Testis (tissue), 2 donors: ENCODE data around the gene ACSM2A.
"Not testable (repeated sequence)": the region's sequence is repeated elsewhere in the genome, so short reads cannot be mapped to it uniquely, and the experiment has no call there.

ENCODE experiments used
- POLR2A ChIP-seq: fragments of 450-650 bp; IDR thresholded peaks from one replicate; pipeline ENCODE4 v1.6.1; 2017; ENCODE audit warnings: antibody characterized with exemption, mild to moderate bottlenecking, moderate library complexity
- TF ChIP-seq, protein P1 (sequence below), 3 experiments: fragments of 450-650 bp in 2 of 3; fragments of 200-600 bp in 1 of 3; sonication (generic) in 1 of 3; IDR thresholded peaks; one replicate each; pipeline ENCODE4 v1.5.1; 2016 to 2019; ENCODE audit warnings: antibody characterized with exemption in 3 of 3, mild to moderate bottlenecking in 2 of 3, moderate library complexity in 1 of 3

DNA sequence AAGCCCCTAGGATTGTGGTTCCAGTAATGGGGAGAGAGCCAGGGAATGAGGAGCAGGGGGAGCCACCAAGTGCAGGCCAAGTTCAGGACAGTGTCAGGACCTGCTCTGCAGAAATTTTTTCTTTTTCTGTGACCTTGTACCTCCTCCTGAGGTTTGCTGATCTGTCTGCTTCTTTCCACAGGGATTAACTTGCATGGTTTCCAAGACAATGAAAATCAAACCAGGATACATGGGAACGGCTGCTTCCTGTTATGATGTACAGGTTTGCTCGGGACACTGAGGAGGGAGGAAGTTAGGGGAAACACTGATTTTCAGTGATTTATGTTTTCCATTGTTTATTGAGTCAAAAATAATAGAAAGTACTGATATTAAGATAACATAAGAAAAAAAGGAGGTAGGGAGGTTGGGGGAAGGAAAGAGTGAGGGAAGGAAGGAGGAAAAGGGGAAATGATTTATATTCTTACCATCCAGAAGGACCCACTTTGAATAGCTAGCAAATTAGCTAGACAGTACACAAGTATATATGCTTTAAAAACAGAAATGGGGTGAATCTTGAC lies 25.9 kb downstream of the ACSM2A start:
- TF ChIP-seq, protein P1, sequence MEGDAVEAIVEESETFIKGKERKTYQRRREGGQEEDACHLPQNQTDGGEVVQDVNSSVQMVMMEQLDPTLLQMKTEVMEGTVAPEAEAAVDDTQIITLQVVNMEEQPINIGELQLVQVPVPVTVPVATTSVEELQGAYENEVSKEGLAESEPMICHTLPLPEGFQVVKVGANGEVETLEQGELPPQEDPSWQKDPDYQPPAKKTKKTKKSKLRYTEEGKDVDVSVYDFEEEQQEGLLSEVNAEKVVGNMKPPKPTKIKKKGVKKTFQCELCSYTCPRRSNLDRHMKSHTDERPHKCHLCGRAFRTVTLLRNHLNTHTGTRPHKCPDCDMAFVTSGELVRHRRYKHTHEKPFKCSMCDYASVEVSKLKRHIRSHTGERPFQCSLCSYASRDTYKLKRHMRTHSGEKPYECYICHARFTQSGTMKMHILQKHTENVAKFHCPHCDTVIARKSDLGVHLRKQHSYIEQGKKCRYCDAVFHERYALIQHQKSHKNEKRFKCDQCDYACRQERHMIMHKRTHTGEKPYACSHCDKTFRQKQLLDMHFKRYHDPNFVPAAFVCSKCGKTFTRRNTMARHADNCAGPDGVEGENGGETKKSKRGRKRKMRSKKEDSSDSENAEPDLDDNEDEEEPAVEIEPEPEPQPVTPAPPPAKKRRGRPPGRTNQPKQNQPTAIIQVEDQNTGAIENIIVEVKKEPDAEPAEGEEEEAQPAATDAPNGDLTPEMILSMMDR (IDR thresholded peaks at IDR 0.05) = not testable (repeated sequence)
- not testable (repeated sequence) for TF ChIP-seq POLR2A
